Heart right ventricle (tissue), 16 donors: ENCODE data around the gene RGS7. TPM values are rescaled to one million over a fixed set of nuclear protein-coding genes. Genes with fewer than 3 reads are reported as not detected.

Experiments
- ATAC-seq, 8 donors: fragments of 200-7000 bp; cut with Tn5 transposase; one replicate each; pipeline ENCODE4 v1.9.1; 2020; ENCODE audit warnings: mild to moderate bottlenecking in 8 of 8, moderate library complexity in 8 of 8, moderate number of reproducible peaks in 1 of 8
- DNase-seq, 2 donors: peaks; one replicate each; pipeline ENCODE4 v3.0.0-alpha.2; 2020
- H3K27ac ChIP-seq, 10 donors: fragments of 200-600 bp; sonication (generic) in 2 of 10; one replicate each; pipeline versions ENCODE4 v1.5.0 to v1.8.0; 2020 to 2022; ENCODE audit warnings: mild to moderate bottlenecking in 3 of 10
- H3K27me3 ChIP-seq, 7 donors: fragments of 200-600 bp; one replicate each; pipeline ENCODE4 v1.8.0; 2021 to 2022; ENCODE audit warnings: mild to moderate bottlenecking in 2 of 7
- H3K36me3 ChIP-seq, 9 donors: fragments of 200-600 bp; sonication (generic) in 1 of 9; one replicate each; pipeline versions ENCODE4 v1.5.0 to v1.8.0; 2020 to 2022; ENCODE audit warnings: mild to moderate bottlenecking in 2 of 9
- H3K4me1 ChIP-seq, 9 donors: fragments of 200-600 bp; sonication (generic) in 1 of 9; one replicate each; pipeline versions ENCODE4 v1.5.0 to v1.8.0; 2020 to 2022; ENCODE audit warnings: mild to moderate bottlenecking in 4 of 9
- H3K4me3 ChIP-seq, 10 donors: fragments of 200-600 bp; sonication (generic) in 2 of 10; one replicate each; pipeline versions ENCODE4 v1.5.0 to v1.8.0; 2020 to 2022; ENCODE audit warnings: mild to moderate bottlenecking in 7 of 10, moderate library complexity in 2 of 10
- H3K9me3 ChIP-seq, 11 donors: fragments of 200-600 bp in 10 of 11; sonication (generic) in 2 of 11; one replicate each; pipeline versions ENCODE4 v1.5.0 to v1.8.0; 2013 to 2022; ENCODE audit warnings: mild to moderate bottlenecking in 2 of 11, control low read depth in 1 of 11, moderate library complexity in 1 of 11
- WGBS, 2 donors: extraction: QIAGEN DNeasy Blood & Tissue Kit; methylation state at CpG; one replicate each; pipeline ENCODE4 v1.1.7; 2013; ENCODE audit warnings: inconsistent platforms in 1 of 2; 5-methylcytosine and 5-hydroxymethylcytosine counted together
- intact Hi-C, 10 donors: fragments of 100-400 bp; cut with DNase I; formaldehyde crosslinking; loops; one replicate each; pipeline versions ENCODE4 v1.11.1 to v1.14.2; 2022
- polyA plus RNA-seq, 2 donors: library from polyadenylated mRNA; stranded (reverse); fragments of 200-250 nt; gene quantifications; one replicate each; pipeline ENCODE4 v1.2.3, GENCODE V29; 2013
- total RNA-seq, 10 donors: library from RNA; stranded (reverse); fragmentation: NEBNext Ultra II Directional in 3 of 10; extraction: Animal tissue kit (Norgen Biotek cat#: 25700) in 3 of 10; gene quantifications; one replicate each; pipeline versions ENCODE4 v1.2.1 to v1.2.4, GENCODE V29; 2021 to 2023
- TF ChIP-seq, protein P1 (sequence below), 9 donors: fragments of 200-600 bp; sonication (generic) in 2 of 9; IDR thresholded peaks; one replicate each; pipeline versions ENCODE4 v1.5.0 to v1.8.0; 2021 to 2022; ENCODE audit warnings: antibody characterized with exemption in 9 of 9, mild to moderate bottlenecking in 5 of 9, moderate library complexity in 1 of 9
- donor health status: Arrhythmogenic right ventricular cardiomyopathy.
- donor health status: ischemic (EF 13 %, LVEDD 7.1; RV severe dilation, severe dysfunction).
- donor health status: healthy with polysubstance abuse.
- donor health status: DM: no; HTN: yes; CAD: no.
- donor health status: DM: no; HTN: no; CAD: no.
- donor health status: ischemic (EF 25% LVEDD 6.9; RV normal size, moderate dysfunction).
- donor health status: ischemic (EF 25% LVEDD 5.7; RV mildly dilated, moderate dysfunction).
- donor health status: healthy.
- donor health status: DM: yes; HTN: yes; CAD: no.
- donor health status: Ischemic cardiomyopathy.
- donor health status: ischemic (EF 35%, LVEDD 5.7; RV mildly dilated, moderate dysfunction).
- donor health status: nonischemic (EF 11% LVEDD 7.7; RV severe dilation, severe dysfunction).
- donor health status: DM: yes; HTN: yes; CAD: no.
- donor health status: PGD.
- donor health status: ischemic (EF 29% LVEDD 5.4; RV normal size, mild dysfunction).
- donor health status: nonischemic (EF 23%, LVEDD 6.1; RV moderate dilation, normal function).

Gene RGS7
- total and polyA plus RNA-seq, 12 donors, result not detected

DNA sequence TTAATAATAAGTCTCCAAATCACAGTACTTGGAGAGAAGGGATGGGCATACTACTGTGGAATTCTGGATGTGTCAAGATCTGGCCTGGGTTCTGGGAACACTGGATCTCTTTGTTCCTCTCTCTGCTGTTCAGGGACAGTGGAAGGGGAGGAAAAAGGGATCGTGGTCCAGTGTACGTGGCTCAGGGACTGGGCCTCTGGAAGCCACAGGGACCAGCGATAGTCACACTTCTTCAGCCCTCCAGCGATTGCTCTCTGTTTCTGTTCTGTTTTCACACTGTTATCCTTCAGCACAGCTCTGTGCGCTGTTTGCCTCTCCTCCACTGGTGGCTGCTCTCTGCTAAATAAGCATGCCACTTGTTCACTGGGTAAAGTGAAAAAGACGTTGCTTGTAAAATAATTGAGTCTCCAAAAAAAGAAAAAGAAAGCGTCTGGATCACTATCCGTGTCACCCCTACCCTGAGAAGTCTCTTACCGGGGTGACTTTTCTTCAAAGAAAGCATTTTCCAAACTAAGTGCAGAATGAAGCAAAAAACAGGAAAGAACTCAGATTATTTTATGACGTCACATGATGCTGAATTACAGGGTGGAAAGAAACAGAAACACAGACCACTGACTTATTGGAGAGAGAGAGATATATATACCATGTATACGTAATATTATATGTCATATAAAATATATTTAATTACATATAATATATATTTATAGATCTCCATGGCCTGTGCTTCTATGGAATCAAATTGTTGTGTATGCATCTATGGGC is 279.4 kb downstream of the RGS7 start:
- DNase-seq, result no peak
- WGBS, 2 donors, result 55 to 59% methylated on average over 11 of the region's 11 CpGs
- peaks cover 0 to 11% (median 0%) of the 10 kb centered on the region in 7 donors for H3K27me3 ChIP-seq
- no peak overlapping the region for H3K27ac ChIP-seq
- intact Hi-C loops, result no loop called here
- ATAC-seq, result no peak
- no peak overlapping the region for H3K4me3 ChIP-seq
- no peaks in the 10 kb centered on the region for H3K9me3 ChIP-seq
- no peaks in the 10 kb centered on the region for H3K36me3 ChIP-seq
- TF ChIP-seq, protein P1, sequence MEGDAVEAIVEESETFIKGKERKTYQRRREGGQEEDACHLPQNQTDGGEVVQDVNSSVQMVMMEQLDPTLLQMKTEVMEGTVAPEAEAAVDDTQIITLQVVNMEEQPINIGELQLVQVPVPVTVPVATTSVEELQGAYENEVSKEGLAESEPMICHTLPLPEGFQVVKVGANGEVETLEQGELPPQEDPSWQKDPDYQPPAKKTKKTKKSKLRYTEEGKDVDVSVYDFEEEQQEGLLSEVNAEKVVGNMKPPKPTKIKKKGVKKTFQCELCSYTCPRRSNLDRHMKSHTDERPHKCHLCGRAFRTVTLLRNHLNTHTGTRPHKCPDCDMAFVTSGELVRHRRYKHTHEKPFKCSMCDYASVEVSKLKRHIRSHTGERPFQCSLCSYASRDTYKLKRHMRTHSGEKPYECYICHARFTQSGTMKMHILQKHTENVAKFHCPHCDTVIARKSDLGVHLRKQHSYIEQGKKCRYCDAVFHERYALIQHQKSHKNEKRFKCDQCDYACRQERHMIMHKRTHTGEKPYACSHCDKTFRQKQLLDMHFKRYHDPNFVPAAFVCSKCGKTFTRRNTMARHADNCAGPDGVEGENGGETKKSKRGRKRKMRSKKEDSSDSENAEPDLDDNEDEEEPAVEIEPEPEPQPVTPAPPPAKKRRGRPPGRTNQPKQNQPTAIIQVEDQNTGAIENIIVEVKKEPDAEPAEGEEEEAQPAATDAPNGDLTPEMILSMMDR (IDR thresholded peaks at IDR 0.05), result no peak
- no peaks in the 10 kb centered on the region for H3K4me1 ChIP-seq

DNA sequence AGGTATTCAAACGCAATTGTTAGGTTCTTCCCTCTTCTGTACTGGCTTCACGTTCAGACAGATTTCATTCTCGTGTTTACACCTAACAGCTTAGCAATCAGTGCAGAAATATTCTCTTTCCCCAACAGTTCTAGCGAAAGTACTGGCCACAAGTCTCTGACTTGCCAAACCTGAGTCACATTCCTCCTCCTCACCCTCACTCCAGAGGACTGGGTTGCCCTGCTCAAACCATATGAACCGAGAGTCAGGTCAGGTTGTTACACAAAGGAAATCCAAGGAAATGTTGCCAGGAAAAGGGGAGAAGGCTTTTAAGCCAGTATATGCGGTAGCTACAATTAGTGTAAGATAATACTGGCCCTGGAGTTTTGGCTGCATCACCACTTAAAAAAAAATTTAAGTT is 282.5 kb downstream of the RGS7 start:
- H3K27me3 ChIP-seq, result peaks cover 0 to 6% (median 0%) of the 10 kb centered on the region in 7 donors
- TF ChIP-seq, protein P1 (IDR thresholded peaks at IDR 0.05), result no peak
- WGBS, 2 donors, result 57 to 68% methylated on average over 6 of the region's 6 CpGs
- no peaks in the 10 kb centered on the region for H3K4me1 ChIP-seq
- no peak overlapping the region for H3K27ac ChIP-seq
- H3K4me3 ChIP-seq, result no peak overlapping the region
- intact Hi-C loops, result no loop called here
- ATAC-seq, result no peak
- no peaks in the 10 kb centered on the region for H3K9me3 ChIP-seq
- DNase-seq, result no peak
- H3K36me3 ChIP-seq, result no peaks in the 10 kb centered on the region

DNA sequence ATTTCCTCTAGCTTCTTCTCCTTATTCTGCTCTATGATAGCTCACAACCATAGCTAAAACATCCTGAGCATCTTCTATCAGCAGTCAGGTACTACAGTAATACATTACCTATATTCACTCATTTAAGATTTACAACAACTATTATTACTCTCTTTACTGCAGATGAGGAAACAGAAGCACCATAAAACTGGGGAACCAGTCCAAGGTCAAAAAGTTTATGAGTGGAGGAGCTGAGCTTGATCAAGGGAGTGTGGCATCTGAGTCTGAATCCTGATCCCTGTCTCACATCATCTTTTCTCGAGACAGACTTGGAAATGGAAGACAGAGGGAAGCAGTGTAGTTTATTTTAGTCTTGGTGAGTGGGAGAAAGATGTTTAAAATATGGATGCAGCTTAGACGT is 288.6 kb downstream of the RGS7 start:
- ATAC-seq (no peak), DNase-seq (no peak)
- Histone ChIP-seq H3K36me3 (no peaks in the 10 kb centered on the region), H3K4me1 (no peaks in the 10 kb centered on the region), H3K9me3 (no peaks in the 10 kb centered on the region), H3K27me3 (no peaks in the 10 kb centered on the region), H3K27ac (no peak overlapping the region), H3K4me3 (no peak overlapping the region)
- 72 to 81% methylated on average over 2 of the region's 2 CpGs for WGBS, 2 donors
- intact Hi-C loops, result no loop called here
- TF ChIP-seq, protein P1 (IDR thresholded peaks at IDR 0.05), result no peak

DNA sequence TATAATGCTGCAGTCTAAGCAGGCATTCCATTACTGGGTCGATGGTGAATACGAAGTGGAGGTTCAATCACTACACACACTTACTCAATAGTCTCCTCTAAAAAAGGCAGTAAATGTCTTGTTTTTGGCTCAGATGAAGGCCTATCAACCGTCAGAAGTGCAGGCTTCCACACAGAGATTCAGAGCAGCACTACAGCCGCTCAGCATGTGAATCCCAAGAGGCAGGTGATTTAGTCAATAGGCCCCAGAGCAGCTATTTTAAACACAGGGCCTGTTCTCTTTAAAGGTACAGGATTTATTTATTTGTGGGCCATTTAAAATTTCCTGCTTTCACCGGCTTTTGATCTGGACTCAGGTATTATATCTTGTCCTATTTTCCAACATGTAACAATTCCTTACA is 293.7 kb downstream of the RGS7 start:
- DNase-seq (no peak), ATAC-seq (no peak)
- TF ChIP-seq, protein P1 (IDR thresholded peaks at IDR 0.05), result no peak
- Histone ChIP-seq H3K4me3 (no peak overlapping the region), H3K27me3 (no peaks in the 10 kb centered on the region), H3K27ac (no peak overlapping the region), H3K9me3 (no peaks in the 10 kb centered on the region), H3K4me1 (no peaks in the 10 kb centered on the region), H3K36me3 (no peaks in the 10 kb centered on the region)
- 53 to 54% methylated on average over 5 of the region's 5 CpGs for WGBS, 2 donors
- intact Hi-C loops, result no loop called here
